ENCODE measurements around the gene HPS4.

The HPS4 gene

DNA sequence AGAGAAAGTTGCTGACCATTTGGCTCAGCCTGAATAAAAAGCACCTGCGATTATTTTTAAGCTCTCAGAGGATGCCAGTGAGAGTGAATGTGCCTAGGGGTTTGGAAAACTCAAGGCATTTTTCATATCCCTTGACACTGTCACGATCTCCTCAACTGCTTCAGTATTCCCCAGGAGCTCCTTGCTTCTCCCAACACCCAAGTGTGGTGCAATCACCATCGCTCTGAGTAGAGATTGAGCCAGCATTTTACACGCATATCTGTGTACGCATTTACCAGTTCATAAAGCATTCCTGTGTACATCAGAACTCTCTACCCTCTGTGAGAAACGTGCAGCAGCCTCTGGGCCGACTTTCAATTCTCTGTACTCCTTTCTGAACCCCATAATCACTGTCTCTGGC, 1.4 kb upstream of the HPS4 start:
- TF ChIP-seq, protein P1, sequence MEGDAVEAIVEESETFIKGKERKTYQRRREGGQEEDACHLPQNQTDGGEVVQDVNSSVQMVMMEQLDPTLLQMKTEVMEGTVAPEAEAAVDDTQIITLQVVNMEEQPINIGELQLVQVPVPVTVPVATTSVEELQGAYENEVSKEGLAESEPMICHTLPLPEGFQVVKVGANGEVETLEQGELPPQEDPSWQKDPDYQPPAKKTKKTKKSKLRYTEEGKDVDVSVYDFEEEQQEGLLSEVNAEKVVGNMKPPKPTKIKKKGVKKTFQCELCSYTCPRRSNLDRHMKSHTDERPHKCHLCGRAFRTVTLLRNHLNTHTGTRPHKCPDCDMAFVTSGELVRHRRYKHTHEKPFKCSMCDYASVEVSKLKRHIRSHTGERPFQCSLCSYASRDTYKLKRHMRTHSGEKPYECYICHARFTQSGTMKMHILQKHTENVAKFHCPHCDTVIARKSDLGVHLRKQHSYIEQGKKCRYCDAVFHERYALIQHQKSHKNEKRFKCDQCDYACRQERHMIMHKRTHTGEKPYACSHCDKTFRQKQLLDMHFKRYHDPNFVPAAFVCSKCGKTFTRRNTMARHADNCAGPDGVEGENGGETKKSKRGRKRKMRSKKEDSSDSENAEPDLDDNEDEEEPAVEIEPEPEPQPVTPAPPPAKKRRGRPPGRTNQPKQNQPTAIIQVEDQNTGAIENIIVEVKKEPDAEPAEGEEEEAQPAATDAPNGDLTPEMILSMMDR (IDR thresholded peaks at IDR 0.05; ENCODE audit: borderline replicate concordance, extremely low read depth, low read length, poor library complexity, severe bottlenecking): no peak
- TF ChIP-seq EZH2 (IDR thresholded peaks at IDR 0.05; ENCODE audit: borderline replicate concordance, low read depth, low read length, severe bottlenecking): no peak
- DNase-seq (no peak), ATAC-seq (ENCODE audit: insufficient read depth, low read depth) (no peak)
- Histone ChIP-seq H2AFZ (ENCODE audit: low read depth, low read length) (no peak overlapping the region), H3K27ac (ENCODE audit: low read length) (peak overlapping the region; percentile 30), H3K4me2 (ENCODE audit: insufficient read depth, low read length) (peak overlapping the region; percentile 90), H3K36me3 (ENCODE audit: insufficient read depth, low read length) (peaks cover 48% of the 10 kb centered on the region), H3K4me3 (ENCODE audit: low read depth in 1 of 2, low read length in 2 of 2) (peak overlapping the region; percentile 46 to 91; a peak in 3 of 4 replicates), H4K20me1 (ENCODE audit: insufficient read depth, low read length) (no peaks in the 10 kb centered on the region), H3K9ac (ENCODE audit: low read depth, low read length) (peak overlapping the region; percentile 80), H3K27me3 (ENCODE audit: insufficient read depth, low read length, poor library complexity) (no peaks in the 10 kb centered on the region), H3K79me2 (ENCODE audit: insufficient read depth, low read length) (peaks cover 65% of the 10 kb centered on the region), H3K4me1 (ENCODE audit: insufficient read depth, low read length) (peaks cover 88% of the 10 kb centered on the region), H3K9me3 (ENCODE audit: insufficient read depth, low read length, severe bottlenecking) (no peaks in the 10 kb centered on the region)

DNA sequence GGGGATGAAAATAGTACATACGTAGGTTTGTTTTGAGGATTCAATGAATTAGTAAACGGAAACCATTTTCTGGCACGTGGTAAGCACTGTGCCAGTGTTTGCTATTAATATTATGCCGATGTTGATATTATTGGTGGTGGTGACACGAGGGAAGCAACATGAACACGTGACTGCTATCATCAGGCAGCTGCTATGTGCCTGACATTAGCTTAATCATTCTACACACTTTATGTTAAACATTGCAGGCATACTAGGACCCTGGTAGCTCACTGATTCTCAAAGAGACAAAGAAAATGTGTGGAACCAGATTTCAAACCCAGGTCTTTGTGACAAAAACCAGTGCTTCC, 750 bp upstream of the HPS4 start:
- ATAC-seq (ENCODE audit: insufficient read depth, low read depth): no peak
- Histone ChIP-seq H3K4me3 (ENCODE audit: low read depth in 1 of 2, low read length in 2 of 2) (peak overlapping the region; percentile 46 to 91), H3K79me2 (ENCODE audit: insufficient read depth, low read length) (peaks cover 71% of the 10 kb centered on the region), H3K9ac (ENCODE audit: low read depth, low read length) (peak overlapping the region; percentile 80), H3K27me3 (ENCODE audit: insufficient read depth, low read length, poor library complexity) (no peaks in the 10 kb centered on the region), H4K20me1 (ENCODE audit: insufficient read depth, low read length) (no peaks in the 10 kb centered on the region), H2AFZ (ENCODE audit: low read depth, low read length) (peak overlapping the region; percentile 83), H3K27ac (ENCODE audit: low read length) (peak overlapping the region; percentile 85), H3K36me3 (ENCODE audit: insufficient read depth, low read length) (peaks cover 41% of the 10 kb centered on the region), H3K4me1 (ENCODE audit: insufficient read depth, low read length) (peaks cover 91% of the 10 kb centered on the region), H3K4me2 (ENCODE audit: insufficient read depth, low read length) (peak overlapping the region; percentile 90), H3K9me3 (ENCODE audit: insufficient read depth, low read length, severe bottlenecking) (no peaks in the 10 kb centered on the region)
- TF ChIP-seq, protein P1 (IDR thresholded peaks at IDR 0.05; ENCODE audit: borderline replicate concordance, extremely low read depth, low read length, poor library complexity, severe bottlenecking): no peak
- TF ChIP-seq EZH2 (IDR thresholded peaks at IDR 0.05; ENCODE audit: borderline replicate concordance, low read depth, low read length, severe bottlenecking): no peak
- DNase-seq: no peak

DNA sequence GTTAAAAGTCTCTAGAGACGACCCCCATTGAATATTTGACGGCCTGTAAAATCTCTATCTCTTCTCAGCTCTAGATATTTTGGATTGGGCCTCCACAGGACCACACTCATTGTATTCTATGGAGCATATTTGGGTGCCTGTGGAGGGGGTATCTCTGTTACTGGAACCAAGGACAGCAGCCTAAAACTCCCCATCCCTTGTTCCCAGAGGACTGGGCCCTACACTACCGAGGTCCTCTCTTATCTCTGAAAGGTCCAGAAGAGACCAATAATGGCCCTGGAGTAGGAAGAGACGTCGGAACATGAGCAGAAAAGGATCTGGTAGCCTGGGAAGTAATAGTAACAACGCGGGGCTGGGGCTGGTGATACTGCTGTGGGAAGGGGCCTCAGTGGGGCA, 542 bp downstream of the HPS4 start:
- H3K27me3 ChIP-seq (ENCODE audit: insufficient read depth, low read length, poor library complexity): no peaks in the 10 kb centered on the region
- TF ChIP-seq, protein P1 (IDR thresholded peaks at IDR 0.05; ENCODE audit: borderline replicate concordance, extremely low read depth, low read length, poor library complexity, severe bottlenecking): no peak
- no peak for TF ChIP-seq EZH2 (IDR thresholded peaks at IDR 0.05; ENCODE audit: borderline replicate concordance, low read depth, low read length, severe bottlenecking)
- no peaks in the 10 kb centered on the region for H4K20me1 ChIP-seq (ENCODE audit: insufficient read depth, low read length)
- peak overlapping the region; percentile 83 for H2AFZ ChIP-seq (ENCODE audit: low read depth, low read length)
- DNase-seq: no peak
- H3K4me1 ChIP-seq (ENCODE audit: insufficient read depth, low read length): peaks cover 91% of the 10 kb centered on the region
- peak overlapping the region; percentile 90 for H3K4me2 ChIP-seq (ENCODE audit: insufficient read depth, low read length)
- no peak for ATAC-seq (ENCODE audit: insufficient read depth, low read depth)
- H3K36me3 ChIP-seq (ENCODE audit: insufficient read depth, low read length): peaks cover 32% of the 10 kb centered on the region
- peak overlapping the region; percentile 80 for H3K9ac ChIP-seq (ENCODE audit: low read depth, low read length)
- peaks cover 84% of the 10 kb centered on the region for H3K79me2 ChIP-seq (ENCODE audit: insufficient read depth, low read length)
- peak overlapping the region; percentile 97 for H3K27ac ChIP-seq (ENCODE audit: low read length)
- no peaks in the 10 kb centered on the region for H3K9me3 ChIP-seq (ENCODE audit: insufficient read depth, low read length, severe bottlenecking)
- H3K4me3 ChIP-seq (ENCODE audit: low read depth in 1 of 2, low read length in 2 of 2): peak overlapping the region; percentile 46 to 91

DNA sequence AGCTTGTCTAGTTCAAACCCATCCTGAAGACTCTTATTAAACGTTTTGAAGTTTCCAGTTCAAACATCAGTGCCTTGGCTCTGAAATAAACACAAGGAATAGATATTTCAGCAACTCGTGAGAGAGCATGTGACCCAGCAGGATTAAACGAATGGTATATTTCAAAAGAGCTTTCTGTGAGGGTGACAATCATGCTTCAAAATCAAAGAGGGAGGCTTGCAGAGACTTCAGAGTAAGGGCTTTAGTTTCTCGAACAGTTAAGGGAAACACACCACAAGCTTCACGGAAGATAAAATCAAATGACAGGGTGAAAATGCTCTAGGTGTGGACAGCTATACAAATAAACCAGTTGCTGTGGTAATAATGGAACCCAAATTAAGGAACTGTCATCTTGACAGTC, 1.4 kb downstream of the HPS4 start:
- Histone ChIP-seq H3K4me3 (ENCODE audit: low read depth in 1 of 2, low read length in 2 of 2) (peak overlapping the region in 1 of 2 experiments; percentile 91; a peak in 2 of 4 replicates), H3K79me2 (ENCODE audit: insufficient read depth, low read length) (peaks cover 93% of the 10 kb centered on the region), H3K36me3 (ENCODE audit: insufficient read depth, low read length) (peaks cover 32% of the 10 kb centered on the region), H2AFZ (ENCODE audit: low read depth, low read length) (no peak overlapping the region), H3K9me3 (ENCODE audit: insufficient read depth, low read length, severe bottlenecking) (no peaks in the 10 kb centered on the region), H3K4me1 (ENCODE audit: insufficient read depth, low read length) (peaks cover 91% of the 10 kb centered on the region), H3K27ac (ENCODE audit: low read length) (peak overlapping the region; percentile 97), H3K9ac (ENCODE audit: low read depth, low read length) (peak overlapping the region; percentile 80), H3K4me2 (ENCODE audit: insufficient read depth, low read length) (peak overlapping the region; percentile 90), H4K20me1 (ENCODE audit: insufficient read depth, low read length) (no peaks in the 10 kb centered on the region), H3K27me3 (ENCODE audit: insufficient read depth, low read length, poor library complexity) (no peaks in the 10 kb centered on the region)
- DNase-seq (no peak), ATAC-seq (ENCODE audit: insufficient read depth, low read depth) (no peak)
- TF ChIP-seq EZH2 (IDR thresholded peaks at IDR 0.05; ENCODE audit: borderline replicate concordance, low read depth, low read length, severe bottlenecking): no peak
- TF ChIP-seq, protein P1 (IDR thresholded peaks at IDR 0.05; ENCODE audit: borderline replicate concordance, extremely low read depth, low read length, poor library complexity, severe bottlenecking): no peak
